ENCODE measurements around the gene DSCAM. TPM values are rescaled to one million over a fixed set of nuclear protein-coding genes. Genes with fewer than 3 reads are reported as not detected.

Gene DSCAM
- total and polyA plus RNA-seq, 10 of the 15 experiments (the other 5 are each of a cell fraction or from before 2014, with no cell fraction given): not detected

GRCh38 chr21:40164905-40165772 is 681.8 kb downstream of the DSCAM start:
- ChIA-PET RAD21 (ENCODE audit: unreplicated experiment) (no interaction called here), CTCF (no interaction called here), SMC1A (ENCODE audit: uncharacterized antibody, unreplicated experiment) (no interaction called here), POLR2A (no interaction called here)
- no TSS peak for BruUV-seq (replicated peaks)
- no peaks in the 10 kb centered on the region for H3K27me3 ChIP-seq (replicated peaks in 1 of 2; ENCODE audit: control insufficient read depth in 2 of 2, insufficient read depth in 2 of 2, low read length in 1 of 2)
- DNase-seq (ENCODE audit: low read depth, low spot score) (no peak), FAIRE-seq (no peak), ATAC-seq (no peak)
- no peak overlapping the region for H3K4me2 ChIP-seq (ENCODE audit: control insufficient read depth, insufficient read depth)
- H3K4me3 ChIP-seq: no peak overlapping the region
- H3K9me3 ChIP-seq (replicated peaks; ENCODE audit: control insufficient read depth, insufficient read depth, low read length): no peaks in the 10 kb centered on the region; the same call in 2 of the 3 replicates
- in situ Hi-C loops (cut with MboI) (no loop called here), intact Hi-C loops (cut with micrococcal nuclease; ENCODE audit: unreplicated experiment) (no loop called here)
- WGBS (ENCODE audit: insufficient coverage, insufficient replicate concordance, low lambda C conversion rate, missing lambda C conversion rate): 47% methylated on average over 10 of the region's 10 CpGs
- H3K27ac ChIP-seq (ENCODE audit: control insufficient read depth, insufficient read depth): no peak overlapping the region
- no peaks in the 10 kb centered on the region for H4K20me1 ChIP-seq (ENCODE audit: control insufficient read depth, insufficient read depth)
- no peaks in the 10 kb centered on the region for H3K4me1 ChIP-seq (ENCODE audit: control insufficient read depth, insufficient read depth, low read length)
- no peaks in the 10 kb centered on the region for H3K36me3 ChIP-seq (ENCODE audit: control insufficient read depth in 2 of 2, insufficient read depth in 2 of 2, low read length in 1 of 2)
- no peaks in the 10 kb centered on the region for H3K79me2 ChIP-seq (ENCODE audit: control insufficient read depth, insufficient read depth, low read length)
- H2AFZ ChIP-seq (ENCODE audit: control insufficient read depth, low read depth, low read length): no peak overlapping the region
- H3K9ac ChIP-seq (ENCODE audit: control insufficient read depth, insufficient read depth, low read length): no peak overlapping the region
- TF ChIP-seq NFXL1 (IDR thresholded peaks at IDR 0.05; ENCODE audit: borderline replicate concordance) (no peak), TCF7 (IDR thresholded peaks at IDR 0.05; ENCODE audit: borderline replicate concordance) (no peak), USF1 (IDR thresholded peaks at IDR 0.05; ENCODE audit: borderline replicate concordance, extremely low read length, insufficient read depth, low read depth, low read length) (no peak)

GRCh38 chr21:40162075-40162474 is 684.9 kb downstream of the DSCAM start:
- in situ Hi-C loops (cut with MboI) (no loop called here), intact Hi-C loops (cut with micrococcal nuclease; ENCODE audit: unreplicated experiment) (no loop called here)
- Histone ChIP-seq H3K9me3 (replicated peaks; ENCODE audit: control insufficient read depth, insufficient read depth, low read length) (no peaks in the 10 kb centered on the region; the same call in 2 of the 3 replicates), H2AFZ (ENCODE audit: control insufficient read depth, low read depth, low read length) (no peak overlapping the region), H3K27ac (ENCODE audit: control insufficient read depth, insufficient read depth) (no peak overlapping the region), H3K4me1 (ENCODE audit: control insufficient read depth, insufficient read depth, low read length) (no peaks in the 10 kb centered on the region), H3K27me3 (replicated peaks in 1 of 2; ENCODE audit: control insufficient read depth in 2 of 2, insufficient read depth in 2 of 2, low read length in 1 of 2) (no peaks in the 10 kb centered on the region), H3K9ac (ENCODE audit: control insufficient read depth, insufficient read depth, low read length) (no peak overlapping the region), H4K20me1 (ENCODE audit: control insufficient read depth, insufficient read depth) (no peaks in the 10 kb centered on the region), H3K36me3 (ENCODE audit: control insufficient read depth in 2 of 2, insufficient read depth in 2 of 2, low read length in 1 of 2) (no peaks in the 10 kb centered on the region), H3K79me2 (ENCODE audit: control insufficient read depth, insufficient read depth, low read length) (no peaks in the 10 kb centered on the region), H3K4me3 (no peak overlapping the region), H3K4me2 (ENCODE audit: control insufficient read depth, insufficient read depth) (no peak overlapping the region)
- ChIA-PET CTCF (no interaction called here), SMC1A (ENCODE audit: uncharacterized antibody, unreplicated experiment) (no interaction called here), POLR2A (no interaction called here), RAD21 (ENCODE audit: unreplicated experiment) (no interaction called here)
- no peak for ATAC-seq
- no peak for FAIRE-seq
- 36% methylated on average over 2 of the region's 2 CpGs for WGBS (ENCODE audit: insufficient coverage, insufficient replicate concordance, low lambda C conversion rate, missing lambda C conversion rate)
- DNase-seq (ENCODE audit: low read depth, low spot score): no peak
- BruUV-seq (replicated peaks): no TSS peak
- TF ChIP-seq SPI1 (IDR thresholded peaks at IDR 0.05; ENCODE audit: borderline replicate concordance, insufficient read depth, low read depth, low read length) (no peak), CHD2 (IDR thresholded peaks at IDR 0.05; ENCODE audit: borderline replicate concordance, low read depth, low read length) (no peak), REST (IDR thresholded peaks at IDR 0.05; ENCODE audit: low read depth, low read length) (no peak), JUNB (IDR thresholded peaks at IDR 0.05) (no peak), ATF3 (IDR thresholded peaks at IDR 0.05; ENCODE audit: borderline replicate concordance, extremely low read depth, low read depth, low read length) (no peak), POLR2AphosphoS2 (IDR thresholded peaks at IDR 0.05; ENCODE audit: low read depth, low read length) (no peak), TBL1XR1 (IDR thresholded peaks at IDR 0.05; ENCODE audit: low read depth, low read length) (no peak), SIN3A (IDR thresholded peaks at IDR 0.05; ENCODE audit: low read depth, low read length) (no peak)

Measured in GM12878 (cell line).